HG02610 (cell line): ENCODE measurements around the gene BBC3.
"Not testable (repeated sequence)": the region's sequence is repeated elsewhere in the genome, so short reads cannot be mapped to it uniquely, and the experiment has no call there.

Source experiments
- ATAC-seq: cut with Tn5 transposase; IDR thresholded peaks from one replicate; pipeline ENCODE4 v1.9.1; 2021; ENCODE audit warnings: mild to moderate bottlenecking, moderate library complexity; ENCODE audit not compliant: unreplicated experiment

Gene BBC3

DNA sequence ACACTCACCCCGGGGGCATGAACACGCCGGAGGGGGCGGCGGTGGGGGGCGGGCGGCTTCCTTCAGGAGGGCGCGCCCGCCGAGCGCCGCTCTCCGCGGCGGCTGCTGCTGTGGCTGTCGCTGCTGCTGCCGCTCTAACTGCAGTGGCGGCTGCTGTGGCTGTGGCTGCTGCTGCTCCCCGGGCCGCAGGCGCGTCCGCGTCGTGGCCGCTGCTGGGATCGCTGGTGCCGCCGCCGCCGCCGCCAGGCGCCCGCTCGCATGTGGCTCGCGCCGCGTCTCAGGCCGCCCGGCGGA lies at the start of gene BBC3:
BBC3 (minus strand) TSS at position 279 of the 294 bp plus-strand sequence. CDS start 2,768 bp downstream, outside the sequence.
- no peak for ATAC-seq

- no peak for ATAC-seq
These were observed 49.3 kb upstream of the BBC3 start for GRCh38 chr19:47280183-47280797.

- ATAC-seq, result not testable (repeated sequence)
These were observed 45.5 kb upstream of the BBC3 start for GRCh38 chr19:47276513-47276912.

- ATAC-seq, result no peak
These were observed 44.9 kb upstream of the BBC3 start for GRCh38 chr19:47275791-47276461.

GRCh38 chr19:47274891-47275761 lies 44.1 kb upstream of the BBC3 start:
- no peak for ATAC-seq

DNA sequence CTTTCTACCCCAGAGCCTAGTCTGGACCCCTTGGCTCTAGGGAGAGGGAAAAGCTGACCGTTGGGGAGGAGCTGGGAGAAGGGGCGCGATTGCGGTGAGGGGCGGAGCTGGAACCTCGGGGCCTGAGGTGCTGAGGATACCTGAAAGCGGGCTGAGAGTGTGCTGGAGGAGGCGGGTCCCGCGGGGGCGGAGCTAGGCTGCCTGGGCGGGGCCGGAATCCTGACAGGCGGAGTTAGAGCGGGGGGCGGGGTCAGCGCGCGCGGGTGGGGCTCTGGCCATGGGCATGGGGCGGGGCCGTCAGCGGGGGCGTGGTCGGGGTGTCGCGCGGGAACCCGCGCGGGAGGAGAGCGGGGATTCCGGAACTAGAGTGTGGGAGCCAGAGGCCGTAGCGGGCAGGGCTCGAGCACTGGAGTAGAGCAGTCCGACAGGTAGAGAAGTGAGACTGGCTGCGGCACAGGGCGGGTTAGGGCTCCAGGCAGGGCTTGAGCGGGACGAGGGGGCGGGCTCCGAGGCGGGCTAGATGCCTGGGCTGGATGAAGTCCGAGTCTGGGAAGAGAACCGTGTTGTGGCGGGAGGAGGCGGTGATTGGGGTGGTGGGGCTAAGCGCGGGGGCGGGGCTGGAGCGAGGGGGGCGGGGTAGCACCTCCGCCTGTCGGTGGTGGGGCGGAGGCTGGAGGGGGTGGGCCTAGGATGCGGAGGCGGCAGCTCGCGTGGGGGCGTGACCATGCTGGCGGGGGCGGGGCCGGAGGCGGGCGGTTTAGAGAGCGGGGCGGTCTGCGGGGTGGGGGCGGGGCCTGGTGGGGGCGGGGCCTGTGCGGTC lies 43.3 kb upstream of the BBC3 start, which contains the start of gene INAFM1:
INAFM1 (plus strand) TSS at position 815 of the 820 bp plus-strand sequence. CDS start 35 bp downstream, outside the sequence.
- ATAC-seq, result peak; percentile 44

GRCh38 chr19:47273313-47274070 lies 42.5 kb upstream of the BBC3 start:
- peak; percentile 56 for ATAC-seq

DNA sequence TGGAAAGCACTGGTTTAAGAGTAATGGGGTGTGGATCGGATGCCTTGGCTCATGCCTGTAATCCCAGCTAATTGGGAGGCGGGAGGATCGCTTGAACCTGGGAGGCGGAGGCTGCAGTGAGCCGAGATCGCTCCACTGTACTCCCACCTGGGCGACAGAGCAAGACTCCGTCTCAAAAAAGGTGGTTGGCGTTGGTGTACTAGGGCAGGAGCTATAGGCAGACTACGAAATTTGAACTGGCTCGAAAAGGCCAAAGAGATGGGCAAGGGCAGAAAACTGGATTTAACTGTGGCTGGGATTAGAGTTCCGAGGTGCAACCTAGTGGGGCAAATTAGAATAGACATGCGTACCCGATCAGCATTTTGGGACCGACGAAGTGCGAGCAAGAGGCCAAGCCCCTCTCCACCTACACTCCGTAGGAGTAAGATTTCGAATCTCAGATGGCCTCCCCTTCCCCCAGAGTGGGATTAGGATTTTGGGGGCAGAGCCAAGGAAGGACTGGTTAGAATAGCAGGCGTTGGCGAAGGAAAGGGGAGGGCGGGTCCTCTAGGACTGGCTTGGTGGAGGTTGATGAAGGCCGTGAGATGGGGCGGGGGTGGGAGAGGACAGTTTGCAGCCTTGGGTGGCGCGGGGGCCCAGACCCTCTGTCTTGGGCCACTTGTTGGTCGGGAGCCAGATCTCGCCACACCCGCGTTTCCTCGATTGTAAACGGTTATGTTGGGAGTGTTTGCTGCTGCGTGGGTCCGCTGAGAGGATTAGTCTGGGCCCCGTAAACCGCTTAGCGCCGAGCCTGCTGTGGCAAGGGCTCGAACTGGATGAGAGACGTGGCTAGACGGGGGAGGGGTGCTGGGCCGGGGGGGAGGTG lies 41.7 kb upstream of the BBC3 start:
- ATAC-seq, result no peak

DNA sequence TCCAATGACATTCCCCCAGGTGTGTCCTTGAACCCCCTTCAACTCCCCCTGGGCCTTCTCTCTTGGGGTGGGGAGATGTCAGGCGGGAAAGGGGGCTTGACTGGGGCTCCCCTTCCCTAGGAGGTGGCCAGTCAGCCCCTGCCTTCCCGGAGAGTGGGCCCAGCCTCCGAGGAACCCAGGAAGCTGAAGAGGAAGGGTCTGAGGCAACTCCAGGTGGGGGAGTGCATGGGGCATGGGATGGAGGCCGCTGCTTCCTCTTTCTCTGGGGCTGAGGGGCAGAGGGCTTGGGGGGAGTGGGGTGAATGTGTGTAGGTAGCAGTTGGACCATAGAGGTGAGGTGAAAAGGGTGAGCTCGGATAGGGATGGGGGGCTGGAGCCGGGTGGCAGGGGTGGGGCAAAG lies 41.0 kb upstream of the BBC3 start:
- ATAC-seq, result no peak

- no peak for ATAC-seq
These were observed 39.4 kb upstream of the BBC3 start for GRCh38 chr19:47270408-47270807.

DNA sequence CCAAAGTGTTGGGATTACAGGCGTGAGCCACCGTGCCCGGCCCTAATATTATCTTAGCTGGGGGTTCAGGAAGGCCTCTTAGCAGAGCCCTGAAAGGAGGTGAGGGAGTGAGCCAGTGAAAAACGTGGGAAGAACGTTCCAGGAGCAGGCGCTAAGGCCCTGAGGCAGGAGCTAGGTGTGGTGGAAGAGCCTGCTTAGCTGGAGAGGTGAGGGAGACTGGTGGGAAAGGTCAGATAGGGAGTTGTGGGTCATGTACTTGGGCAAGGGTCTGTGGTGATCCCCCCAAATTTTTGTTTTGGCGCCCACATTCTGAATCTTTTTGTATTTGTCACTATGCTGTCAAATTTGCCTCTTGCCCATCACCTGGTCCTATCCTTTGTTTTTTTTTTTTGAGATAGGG lies 38.6 kb upstream of the BBC3 start:
- no peak for ATAC-seq

DNA sequence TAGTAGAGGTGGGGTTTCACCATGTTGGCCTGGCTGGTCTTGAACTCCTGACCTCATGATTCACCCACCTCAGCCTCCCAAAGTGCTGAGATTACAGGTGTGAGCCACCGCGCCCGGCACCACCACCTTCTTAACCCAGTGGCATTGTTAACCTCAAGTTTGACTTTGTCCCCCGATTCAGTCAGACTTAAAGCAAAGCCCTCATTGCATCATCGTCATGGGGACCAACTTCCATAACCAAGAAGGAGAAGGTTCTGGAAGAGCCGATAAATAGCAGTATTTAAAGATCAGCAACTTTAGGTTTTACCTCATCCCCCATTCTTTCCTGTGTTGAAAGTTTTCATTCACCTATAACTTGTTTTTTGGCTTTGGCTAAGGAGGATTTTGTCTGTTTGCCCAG lies 37.0 kb upstream of the BBC3 start:
- no peak for ATAC-seq

GRCh38 chr19:47267350-47267759 lies 36.4 kb upstream of the BBC3 start:
- ATAC-seq, result no peak

DNA sequence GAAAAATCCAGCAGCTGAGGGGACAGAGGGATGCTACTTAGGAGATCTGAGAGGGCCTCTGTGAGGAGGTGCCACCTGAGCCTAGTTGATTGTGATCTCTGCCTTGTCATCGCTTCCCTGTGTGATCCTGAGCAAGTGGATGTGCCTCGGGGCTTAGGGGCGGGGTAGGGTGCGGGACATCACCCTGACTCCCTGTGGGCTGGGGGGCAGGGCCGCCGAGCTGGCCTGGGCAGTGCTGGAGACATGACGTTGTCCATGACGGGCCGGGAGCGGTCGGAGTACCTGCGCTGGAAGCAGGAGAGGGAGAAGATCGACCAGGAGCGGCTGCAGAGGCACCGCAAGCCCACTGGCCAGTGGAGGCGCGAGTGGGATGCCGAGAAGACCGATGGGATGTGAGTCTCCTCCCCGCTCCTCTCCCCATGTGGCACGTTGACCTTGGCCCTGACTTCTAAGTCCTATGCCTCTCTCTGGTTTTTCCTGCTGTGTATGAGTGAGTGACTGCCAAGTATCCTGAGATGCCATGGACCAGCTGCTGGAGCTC lies 35.5 kb upstream of the BBC3 start:
- ATAC-seq, result no peak

GRCh38 chr19:47264629-47265028 lies 33.6 kb upstream of the BBC3 start:
- no peak for ATAC-seq

DNA sequence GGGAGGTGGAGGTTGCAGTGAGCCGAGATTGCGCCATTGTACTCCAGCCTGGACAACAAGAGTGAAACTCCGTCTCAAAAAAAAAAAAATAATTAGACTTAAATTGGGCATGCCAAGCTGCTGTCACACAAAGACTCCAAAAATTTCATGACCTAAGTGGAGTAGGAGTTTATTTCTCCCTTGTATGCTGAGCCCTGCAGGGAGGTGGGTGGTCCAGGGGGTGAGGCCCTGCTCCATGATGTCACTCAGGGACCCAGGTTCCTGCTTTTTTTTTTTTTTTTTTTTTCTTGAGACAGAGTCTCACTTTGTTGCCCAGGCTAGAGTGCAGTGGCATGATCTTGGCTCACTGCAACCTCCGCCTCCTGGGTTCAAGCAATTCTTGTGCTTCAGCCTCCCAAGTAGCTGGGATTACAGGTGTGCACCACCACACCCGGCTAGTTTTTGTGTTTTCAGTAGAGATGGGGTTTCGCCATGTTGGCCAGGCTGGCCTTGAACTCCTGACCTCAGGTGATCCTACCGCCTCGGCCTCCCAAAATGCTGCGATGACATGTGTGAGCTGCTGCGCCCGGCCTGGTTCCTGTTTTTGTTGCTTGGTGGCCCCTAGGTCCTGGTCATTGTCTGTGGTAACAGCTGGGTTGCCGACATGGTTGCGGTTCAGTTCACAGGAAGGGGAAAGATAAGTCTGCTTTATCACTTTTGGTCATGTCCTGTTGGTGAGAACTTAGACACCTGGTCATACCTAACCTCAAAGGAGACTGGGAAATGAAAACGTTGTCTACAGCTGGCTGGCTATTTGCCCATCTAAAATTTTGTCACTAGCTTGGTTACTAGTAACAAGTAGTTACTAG lies 31.2 kb upstream of the BBC3 start:
- not testable (repeated sequence) for ATAC-seq

- ATAC-seq, result no peak
These were observed 29.5 kb upstream of the BBC3 start for GRCh38 chr19:47260476-47260875.

DNA sequence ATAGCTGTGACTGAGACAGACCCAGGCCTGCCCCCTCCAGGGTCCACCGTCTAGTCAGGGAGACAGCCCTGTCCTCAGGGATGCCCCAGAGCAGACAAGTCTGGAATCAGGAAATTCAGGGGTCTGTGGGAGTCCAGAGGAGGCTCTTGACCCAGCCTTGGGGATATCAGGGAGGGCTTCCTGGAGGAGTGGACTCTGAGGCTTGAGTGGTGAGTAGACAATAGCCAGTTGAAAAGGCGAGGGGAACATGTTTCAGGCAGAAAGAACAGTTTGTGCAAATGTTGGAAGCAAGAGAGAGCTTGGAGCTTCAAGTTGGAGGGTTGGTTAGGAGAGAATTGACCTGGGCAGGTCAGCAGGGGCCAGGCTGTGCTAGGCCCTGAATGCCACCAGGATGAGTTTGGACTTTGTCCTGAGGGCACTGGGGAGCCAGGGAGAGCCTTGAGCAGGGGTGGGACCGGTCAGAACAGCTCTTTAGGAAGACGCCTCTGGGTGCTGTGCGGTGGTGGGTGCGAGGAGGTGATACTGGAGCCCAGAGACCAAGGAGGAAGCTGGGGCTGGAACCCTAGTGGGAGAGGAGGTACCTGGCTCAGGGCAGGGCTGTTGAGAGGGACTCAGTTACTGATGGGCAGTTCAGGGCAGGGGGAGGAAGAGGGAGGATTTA lies 28.0 kb upstream of the BBC3 start:
- ATAC-seq, result no peak
